Tongue (tissue), 2 donors: Measurements from ENCODE around the gene AOPEP. TPM values are rescaled to one million over a fixed set of nuclear protein-coding genes. Genes with fewer than 3 reads are reported as not detected.

ENCODE experiments used
- DNase-seq: peaks from one replicate; pipeline ENCODE4 v3.0.0-alpha.2; 2015
- total RNA-seq: library from RNA; depleted of rRNA; stranded (reverse); fragments of >200 nt; gene quantifications from one replicate; pipeline ENCODE4 v1.2.3, GENCODE V29; 2014

AOPEP gene
- total RNA-seq, 1 donor from 2014 or later, result 391 TPM

GRCh38 chr9:95065224-95065623 lies 338.7 kb downstream of the AOPEP start:
- no peak for DNase-seq

- DNase-seq, result no peak
Observed at GRCh38 chr9:95067057-95067456, 340.6 kb downstream of the AOPEP start.

- DNase-seq, result no peak
Observed at GRCh38 chr9:95067897-95068296, 341.4 kb downstream of the AOPEP start.

GRCh38 chr9:95070549-95071021 lies 344.1 kb downstream of the AOPEP start:
- DNase-seq, result peak; percentile 33

- no peak for DNase-seq
Observed at GRCh38 chr9:95071450-95071849, 345.0 kb downstream of the AOPEP start.

- DNase-seq, result no peak
Observed at GRCh38 chr9:95071925-95072324, 345.4 kb downstream of the AOPEP start.

- no peak for DNase-seq
Observed at GRCh38 chr9:95073042-95073607, 346.6 kb downstream of the AOPEP start.

GRCh38 chr9:95073918-95074317 lies 347.4 kb downstream of the AOPEP start:
- no peak for DNase-seq

GRCh38 chr9:95074632-95075031 lies 348.1 kb downstream of the AOPEP start:
- DNase-seq, result no peak

- DNase-seq, result no peak
Observed at GRCh38 chr9:95075700-95076099, 349.2 kb downstream of the AOPEP start.

- no peak for DNase-seq
Observed at GRCh38 chr9:95076696-95077052, 350.2 kb downstream of the AOPEP start.

GRCh38 chr9:95077053-95077765 lies 350.7 kb downstream of the AOPEP start:
- no peak for DNase-seq

- DNase-seq, result peak; percentile 54
Observed at GRCh38 chr9:95077766-95078370, 351.4 kb downstream of the AOPEP start.

- DNase-seq, result peak; percentile 64
Observed at GRCh38 chr9:95078511-95078910, 352.0 kb downstream of the AOPEP start.

GRCh38 chr9:95078939-95079338 lies 352.4 kb downstream of the AOPEP start:
- DNase-seq, result no peak

GRCh38 chr9:95079461-95079860 lies 353.0 kb downstream of the AOPEP start:
- DNase-seq, result no peak

GRCh38 chr9:95080961-95081647 lies 354.6 kb downstream of the AOPEP start:
- DNase-seq, result no peak

- no peak for DNase-seq
Observed at GRCh38 chr9:95081998-95082397, 355.5 kb downstream of the AOPEP start.

- no peak for DNase-seq
Observed at GRCh38 chr9:95082401-95083084, 356.0 kb downstream of the AOPEP start.

- no peak for DNase-seq
Observed at GRCh38 chr9:95083086-95083768, 356.7 kb downstream of the AOPEP start.

- DNase-seq, result no peak
Observed at GRCh38 chr9:95084254-95084934, 357.9 kb downstream of the AOPEP start.
